PC-3 (cell line): ENCODE results near the gene CD300C. TPM values are rescaled to one million over a fixed set of nuclear protein-coding genes. Genes with fewer than 3 reads are reported as not detected.
A peak's percentile ranks its signal among the peaks of the same experiment; 100 is the strongest.

Source experiments
- ATAC-seq: fragments of 200-7000 bp; cut with Tn5 transposase; 2 replicates; pipeline ENCODE4 v1.9.1; 2020; ENCODE audit warnings: mild to moderate bottlenecking, moderate library complexity
- BruUV-seq: library from RNA; stranded (reverse); fragments of 400-500 nt; replicated peaks from 2 replicates; lab custom pipeline; 2021; lab: Mats Ljungman, UMichigan
- CTCF ChIA-PET: fragments of 300-600 bp; sonication (Branson Sonifier 250); formaldehyde crosslinking; loops from one replicate; lab custom pipeline; 2022; ENCODE audit warnings: antibody characterized with exemption; lab: Charles Lee
- POLR2A ChIA-PET: fragments of 300-600 bp; sonication (Branson Sonifier 250); formaldehyde crosslinking; loops from one replicate; lab custom pipeline; 2022; ENCODE audit warnings: antibody characterized with exemption; ENCODE audit not compliant: unreplicated experiment; lab: Charles Lee
- DNase-seq: peaks from one replicate; pipeline ENCODE4 v3.0.0-alpha.2; 2015
- H2AFZ ChIP-seq: fragments of 300-600 bp; sonication (generic); 2 replicates; pipeline ENCODE4 v1.6.0; 2016; ENCODE audit warnings: antibody characterized with exemption, low read length
- H3F3A ChIP-seq: fragments of 300-600 bp; sonication (generic); one replicate; pipeline ENCODE4 v1.6.0; 2017; ENCODE audit warnings: antibody characterized with exemption, low read length, control low read depth, mild to moderate bottlenecking; ENCODE audit not compliant: unreplicated experiment
- H3K27ac ChIP-seq: fragments of 300-600 bp; sonication (generic); 2 replicates; pipeline ENCODE4 v1.5.1; 2016; ENCODE audit warnings: mild to moderate bottlenecking, low read length
- H3K27me3 ChIP-seq: fragments of 300-600 bp; sonication (generic); 2 replicates; pipeline ENCODE4 v1.6.1; 2016; ENCODE audit warnings: low read length, mixed read lengths
- H3K36me3 ChIP-seq: fragments of 300-600 bp; sonication (generic); 2 replicates; pipeline ENCODE4 v1.6.1; 2016; ENCODE audit warnings: low read depth, mixed run types, low read length, mixed read lengths
- H3K4me1 ChIP-seq: fragments of 300-600 bp; sonication (generic); 2 replicates; pipeline ENCODE4 v1.5.1; 2016; ENCODE audit warnings: low read length; ENCODE audit not compliant: insufficient read depth
- H3K4me2 ChIP-seq: fragments of 300-600 bp; sonication (generic); 2 replicates; pipeline ENCODE4 v1.6.0; 2016; ENCODE audit warnings: low read length
- H3K4me3 ChIP-seq: fragments of 300-600 bp; sonication (generic); 2 replicates; pipeline ENCODE4 v1.5.1; 2016; ENCODE audit warnings: mild to moderate bottlenecking, low read length, mixed read lengths
- H3K79me2 ChIP-seq: fragments of 300-600 bp; sonication (generic); 2 replicates; pipeline ENCODE4 v1.6.1; 2017; ENCODE audit warnings: low read length, mixed read lengths
- H3K9ac ChIP-seq: fragments of 300-600 bp; sonication (generic); 2 replicates; pipeline ENCODE4 v1.6.0; 2016; ENCODE audit warnings: mild to moderate bottlenecking, low read length
- H3K9me2 ChIP-seq: fragments of 300-600 bp; sonication (generic); replicated peaks from 2 replicates; pipeline ENCODE4 v1.6.1; 2016; ENCODE audit warnings: mixed run types, low read length, mixed read lengths
- H3K9me3 ChIP-seq: fragments of 300-600 bp; sonication (generic); 2 replicates; pipeline ENCODE4 v1.6.1; 2016; ENCODE audit warnings: low read length, mixed read lengths
- H4K20me1 ChIP-seq: fragments of 300-600 bp; sonication (generic); 2 replicates; pipeline ENCODE4 v1.6.1; 2016; ENCODE audit warnings: low read length, mixed read lengths
- EZH2 ChIP-seq: fragments of 300-600 bp; sonication (generic); IDR thresholded peaks from one replicate; pipeline ENCODE4 v1.6.1; 2017; ENCODE audit warnings: antibody characterized with exemption, mild to moderate bottlenecking, low read length; ENCODE audit not compliant: unreplicated experiment
- EZH2phosphoT487 ChIP-seq: fragments of 300-600 bp; sonication (generic); IDR thresholded peaks from 2 replicates; pipeline ENCODE4 v1.6.1; 2018; ENCODE audit warnings: mild to moderate bottlenecking, antibody characterized with exemption, low read length, borderline replicate concordance
- intact Hi-C: fragments of 100-400 bp; cut with micrococcal nuclease; formaldehyde crosslinking; loops from 2 replicates; pipeline ENCODE4 v1.9.0; 2023
- total RNA-seq: library from RNA; depleted of rRNA; stranded (reverse); fragments of >200 nt; gene quantifications from 2 replicates; pipeline ENCODE4 v1.2.3, GENCODE V29; 2014
- TF ChIP-seq, protein P1 (sequence below): fragments of 300-600 bp; sonication (generic); conservative IDR thresholded peaks from 2 replicates; pipeline ENCODE4 v1.5.1; 2017; ENCODE audit warnings: antibody characterized with exemption, low read depth, mild to moderate bottlenecking, low read length

Gene CD300C
- total RNA-seq, 1 experiment from 2014 or later = not detected

GRCh38 chr17:74547264-74547663 is 1.3 kb upstream of the CD300C start:
- ChIA-PET CTCF (no interaction called here), POLR2A (no interaction called here)
- H3K9ac ChIP-seq = no peak overlapping the region
- H3K9me2 ChIP-seq = no peaks in the 10 kb centered on the region
- H3K4me3 ChIP-seq = no peak overlapping the region
- ATAC-seq (no peak), DNase-seq (no peak)
- no peaks in the 10 kb centered on the region for H3K27me3 ChIP-seq
- BruUV-seq = no TSS peak
- no peaks in the 10 kb centered on the region for H3K79me2 ChIP-seq
- TF ChIP-seq, protein P1, sequence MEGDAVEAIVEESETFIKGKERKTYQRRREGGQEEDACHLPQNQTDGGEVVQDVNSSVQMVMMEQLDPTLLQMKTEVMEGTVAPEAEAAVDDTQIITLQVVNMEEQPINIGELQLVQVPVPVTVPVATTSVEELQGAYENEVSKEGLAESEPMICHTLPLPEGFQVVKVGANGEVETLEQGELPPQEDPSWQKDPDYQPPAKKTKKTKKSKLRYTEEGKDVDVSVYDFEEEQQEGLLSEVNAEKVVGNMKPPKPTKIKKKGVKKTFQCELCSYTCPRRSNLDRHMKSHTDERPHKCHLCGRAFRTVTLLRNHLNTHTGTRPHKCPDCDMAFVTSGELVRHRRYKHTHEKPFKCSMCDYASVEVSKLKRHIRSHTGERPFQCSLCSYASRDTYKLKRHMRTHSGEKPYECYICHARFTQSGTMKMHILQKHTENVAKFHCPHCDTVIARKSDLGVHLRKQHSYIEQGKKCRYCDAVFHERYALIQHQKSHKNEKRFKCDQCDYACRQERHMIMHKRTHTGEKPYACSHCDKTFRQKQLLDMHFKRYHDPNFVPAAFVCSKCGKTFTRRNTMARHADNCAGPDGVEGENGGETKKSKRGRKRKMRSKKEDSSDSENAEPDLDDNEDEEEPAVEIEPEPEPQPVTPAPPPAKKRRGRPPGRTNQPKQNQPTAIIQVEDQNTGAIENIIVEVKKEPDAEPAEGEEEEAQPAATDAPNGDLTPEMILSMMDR = no peak
- no peak for TF ChIP-seq EZH2phosphoT487
- TF ChIP-seq EZH2 = no peak
- H3K9me3 ChIP-seq = no peaks in the 10 kb centered on the region
- no peaks in the 10 kb centered on the region for H3K36me3 ChIP-seq
- H2AFZ ChIP-seq = no peak overlapping the region
- no peak overlapping the region for H3K4me2 ChIP-seq
- no peaks in the 10 kb centered on the region for H4K20me1 ChIP-seq
- no peaks in the 10 kb centered on the region for H3F3A ChIP-seq
- H3K4me1 ChIP-seq = peaks cover 10% of the 10 kb centered on the region
- H3K27ac ChIP-seq = no peak overlapping the region
- intact Hi-C loops = no loop called here

DNA sequence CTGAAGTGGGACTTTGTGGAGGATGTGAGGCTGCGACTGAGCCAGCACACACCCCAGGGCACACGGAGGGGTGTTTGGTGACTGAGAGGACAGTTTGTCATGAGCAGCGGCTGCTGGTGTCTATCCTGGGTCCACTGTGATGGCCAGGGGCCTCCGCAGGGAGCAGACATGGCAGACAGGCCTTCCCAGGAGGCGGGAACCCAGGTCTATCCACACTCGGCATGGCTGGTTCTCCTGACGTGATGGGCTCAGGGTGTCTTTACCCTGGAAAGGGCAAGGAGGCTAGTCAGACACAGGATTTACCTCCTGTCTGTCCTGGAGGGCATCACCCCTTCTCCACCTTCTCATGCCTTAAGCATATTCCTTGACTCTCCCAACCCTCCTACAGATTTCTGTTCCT is 671 bp upstream of the CD300C start:
- no peaks in the 10 kb centered on the region; the same call in 1 of the 2 replicates for H3K27me3 ChIP-seq
- ChIA-PET CTCF (no interaction called here), POLR2A (no interaction called here)
- no peak overlapping the region for H3K4me2 ChIP-seq
- H3K9me3 ChIP-seq = no peaks in the 10 kb centered on the region
- H3K27ac ChIP-seq = no peak overlapping the region
- no peak overlapping the region for H3K9ac ChIP-seq
- intact Hi-C loops = no loop called here
- DNase-seq (no peak), ATAC-seq (no peak)
- H3K36me3 ChIP-seq = no peaks in the 10 kb centered on the region
- no peaks in the 10 kb centered on the region for H3F3A ChIP-seq
- TF ChIP-seq, protein P1 = no peak
- TF ChIP-seq EZH2 = no peak
- TF ChIP-seq EZH2phosphoT487 = no peak
- no peaks in the 10 kb centered on the region for H4K20me1 ChIP-seq
- no peaks in the 10 kb centered on the region for H3K79me2 ChIP-seq
- no TSS peak for BruUV-seq
- H3K4me1 ChIP-seq = peaks cover 4% of the 10 kb centered on the region; the same call in 1 of the 2 replicates
- no peak overlapping the region for H2AFZ ChIP-seq
- no peaks in the 10 kb centered on the region for H3K9me2 ChIP-seq
- H3K4me3 ChIP-seq = no peak overlapping the region

GRCh38 chr17:74544991-74545842 is 698 bp downstream of the CD300C start:
- ATAC-seq (no peak), DNase-seq (no peak)
- Histone ChIP-seq H3K9ac (no peak overlapping the region), H3K9me3 (no peaks in the 10 kb centered on the region), H3K9me2 (no peaks in the 10 kb centered on the region), H3K4me1 (no peaks in the 10 kb centered on the region), H3K27ac (no peak overlapping the region), H3K4me2 (no peak overlapping the region), H3K4me3 (no peak overlapping the region), H3K79me2 (no peaks in the 10 kb centered on the region), H3F3A (no peaks in the 10 kb centered on the region), H3K36me3 (no peaks in the 10 kb centered on the region), H3K27me3 (peaks cover 12% of the 10 kb centered on the region), H4K20me1 (no peaks in the 10 kb centered on the region), H2AFZ (0 out of 2 replicates have a peak overlapping the region, but pooled peaks have one; percentile 11)
- POLR2A ChIA-PET = no interaction called here
- intact Hi-C loops = no loop called here
- no TSS peak for BruUV-seq
- CTCF ChIA-PET = interaction anchor here (0.6 kb wide), 1 partner anchor 329 kb away, joined by 5 read pairs; no protein-coding TSS in a partner anchor
- TF ChIP-seq EZH2phosphoT487 = no peak
- TF ChIP-seq, protein P1 = no peak
- TF ChIP-seq EZH2 = no peak
